ENCODE measurements around the gene CPA1. TPM values are rescaled to one million over a fixed set of nuclear protein-coding genes. Genes with fewer than 3 reads are reported as not detected.

CPA1 gene
- polyA plus RNA-seq, 3 donors from 2014 or later: not detected

DNA sequence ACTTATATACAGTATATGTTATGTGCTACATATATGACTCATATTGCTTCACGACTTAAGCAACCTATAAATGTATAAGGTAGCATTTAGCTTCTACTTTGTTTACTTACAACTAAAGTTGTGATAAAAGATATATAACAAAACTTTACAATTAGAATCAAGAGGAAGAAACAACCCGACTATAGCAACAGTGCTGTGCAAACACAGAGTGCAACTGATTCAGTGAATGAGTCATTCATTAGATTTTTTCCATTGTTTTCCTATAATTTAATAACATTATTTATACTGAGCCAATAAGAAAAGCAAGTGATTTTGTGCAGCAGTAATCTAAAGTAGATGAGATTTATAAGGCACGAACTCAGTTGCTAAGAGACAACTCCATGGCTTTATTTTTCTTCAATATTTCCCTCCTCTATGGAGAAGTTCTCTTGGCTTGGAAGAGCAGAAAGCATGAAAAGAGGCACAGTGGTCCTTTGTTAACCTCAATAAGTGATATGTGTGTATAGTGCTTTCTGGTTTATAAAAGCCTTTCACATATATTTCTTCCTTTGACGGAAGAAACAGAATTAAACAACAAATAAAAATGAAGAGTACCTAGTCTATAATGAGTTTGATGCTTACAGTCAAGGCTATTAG lies 40.8 kb downstream of the CPA1 start:
- peaks cover 0 to 17% (median 8%) of the 10 kb centered on the region in 3 donors for H3K36me3 Mint-ChIP-seq
- no peak overlapping the region for H3K4me3 Mint-ChIP-seq
- no peaks in the 10 kb centered on the region for H3K27me3 Mint-ChIP-seq (ENCODE audit: low read depth in 3 of 3)
- no peak overlapping the region for H3K27ac Mint-ChIP-seq
- no peaks in the 10 kb centered on the region for H3K9me3 Mint-ChIP-seq
- peaks cover 28 to 30% of the 10 kb centered on the region in 2 donors for H3K4me1 Mint-ChIP-seq
- no peak for DNase-seq

DNA sequence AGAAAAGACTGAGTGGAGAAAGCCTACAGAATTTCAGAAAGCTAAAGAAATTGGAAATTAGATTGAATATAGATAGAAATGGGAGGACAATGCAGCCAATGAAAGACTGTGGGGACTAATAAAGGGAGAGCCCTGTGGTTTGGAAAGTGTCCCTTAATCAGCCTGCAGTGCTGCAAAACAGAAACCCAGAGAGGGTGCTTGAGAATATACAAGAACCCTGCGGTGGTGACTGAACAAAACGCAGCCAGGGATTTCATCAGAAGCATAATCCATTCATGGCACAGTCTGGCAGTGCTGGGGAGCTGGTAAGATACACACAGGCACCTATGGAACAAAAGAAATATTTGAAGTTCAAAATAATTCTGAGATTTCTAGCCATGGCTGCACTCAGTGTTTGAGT lies 41.4 kb downstream of the CPA1 start:
- H3K4me1 Mint-ChIP-seq: peaks cover 22 to 27% of the 10 kb centered on the region in 2 donors
- H3K27ac Mint-ChIP-seq: no peak overlapping the region
- H3K27me3 Mint-ChIP-seq (ENCODE audit: low read depth in 3 of 3): no peaks in the 10 kb centered on the region
- DNase-seq: no peak
- H3K4me3 Mint-ChIP-seq: no peak overlapping the region
- H3K9me3 Mint-ChIP-seq: no peaks in the 10 kb centered on the region
- H3K36me3 Mint-ChIP-seq: peaks cover 0 to 17% (median 8%) of the 10 kb centered on the region in 3 donors

DNA sequence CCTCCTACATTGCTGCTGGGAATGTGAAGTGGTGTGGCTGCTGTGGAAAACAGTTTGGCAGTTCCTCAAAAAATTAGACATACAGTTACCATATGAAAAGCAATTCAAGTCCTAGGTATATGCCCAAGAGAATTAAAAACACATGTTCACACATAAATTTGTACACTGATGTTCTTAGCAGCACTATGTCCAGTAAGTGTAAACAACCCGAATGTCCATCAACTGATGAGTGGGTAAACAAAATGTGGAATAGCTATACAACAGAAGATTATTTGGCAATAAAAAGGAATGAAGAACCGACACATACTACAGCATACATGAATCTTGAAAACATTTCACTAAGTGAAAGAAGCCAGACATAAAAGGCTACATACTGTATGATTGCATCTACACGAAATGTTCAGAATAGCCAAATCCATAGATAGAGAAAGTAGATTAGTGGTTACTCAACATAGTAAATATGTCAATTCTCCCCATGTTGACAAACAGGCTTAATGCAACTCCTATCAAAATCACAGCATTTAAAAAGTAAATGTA lies 43.3 kb downstream of the CPA1 start:
- H3K27ac Mint-ChIP-seq: no peak overlapping the region
- DNase-seq: no peak
- no peak overlapping the region for H3K4me3 Mint-ChIP-seq
- peaks cover 0 to 17% (median 8%) of the 10 kb centered on the region in 3 donors for H3K36me3 Mint-ChIP-seq
- peaks cover 7 to 11% of the 10 kb centered on the region in 2 donors for H3K4me1 Mint-ChIP-seq
- H3K27me3 Mint-ChIP-seq (ENCODE audit: low read depth in 3 of 3): peaks cover 0 to 1% (median 0%) of the 10 kb centered on the region in 3 donors
- H3K9me3 Mint-ChIP-seq: no peaks in the 10 kb centered on the region

DNA sequence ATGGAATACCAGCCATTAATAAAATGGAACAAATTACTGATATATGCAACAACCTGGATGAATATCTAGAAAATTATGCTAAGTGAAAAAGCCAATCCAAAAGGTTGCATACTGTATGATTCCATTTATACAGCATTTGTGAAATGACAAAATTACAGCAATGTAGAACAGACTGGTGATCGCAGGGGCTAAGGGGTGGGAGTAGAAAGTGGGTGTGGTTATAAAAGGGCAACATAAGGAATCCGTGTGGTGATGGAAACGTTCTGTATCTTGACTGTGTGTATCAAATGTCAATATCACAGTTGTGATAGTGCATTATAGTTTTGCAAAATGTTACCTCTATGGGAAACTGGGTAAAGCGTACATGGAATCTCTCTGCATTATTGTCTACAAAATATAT lies 45.5 kb downstream of the CPA1 start:
- H3K27ac Mint-ChIP-seq: no peak overlapping the region
- no peaks in the 10 kb centered on the region for H3K9me3 Mint-ChIP-seq
- peaks cover 0 to 1% (median 0%) of the 10 kb centered on the region in 3 donors for H3K27me3 Mint-ChIP-seq (ENCODE audit: low read depth in 3 of 3)
- H3K36me3 Mint-ChIP-seq: peaks cover 0 to 16% (median 8%) of the 10 kb centered on the region in 3 donors
- peaks cover 0 to 4% of the 10 kb centered on the region in 2 donors for H3K4me1 Mint-ChIP-seq
- no peak for DNase-seq
- H3K4me3 Mint-ChIP-seq: no peak overlapping the region

DNA sequence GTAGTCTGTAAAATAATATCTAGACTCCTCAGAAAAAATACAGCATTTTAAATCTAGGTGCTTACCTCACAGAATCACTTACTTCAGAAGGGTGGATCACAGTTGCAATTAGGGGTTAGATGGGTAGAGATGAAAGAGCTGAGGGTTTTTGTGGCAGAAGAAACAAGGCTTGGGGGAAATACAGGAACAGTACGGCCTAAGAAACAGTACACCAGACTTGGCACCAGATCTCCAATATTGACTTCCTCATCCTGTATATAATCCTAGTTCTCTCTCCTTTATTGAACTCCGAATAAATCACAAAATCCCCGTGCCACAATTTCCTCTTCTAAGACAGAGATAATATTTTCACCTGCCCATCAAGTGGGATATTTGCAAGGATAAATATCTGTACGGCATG lies 46.3 kb downstream of the CPA1 start:
- no peak overlapping the region for H3K4me3 Mint-ChIP-seq
- peaks cover 0 to 1% (median 0%) of the 10 kb centered on the region in 3 donors for H3K27me3 Mint-ChIP-seq (ENCODE audit: low read depth in 3 of 3)
- no peaks in the 10 kb centered on the region for H3K9me3 Mint-ChIP-seq
- no peak overlapping the region for H3K27ac Mint-ChIP-seq
- DNase-seq: no peak
- peaks cover 0 to 4% of the 10 kb centered on the region in 2 donors for H3K4me1 Mint-ChIP-seq
- peaks cover 0 to 12% (median 8%) of the 10 kb centered on the region in 3 donors for H3K36me3 Mint-ChIP-seq

DNA sequence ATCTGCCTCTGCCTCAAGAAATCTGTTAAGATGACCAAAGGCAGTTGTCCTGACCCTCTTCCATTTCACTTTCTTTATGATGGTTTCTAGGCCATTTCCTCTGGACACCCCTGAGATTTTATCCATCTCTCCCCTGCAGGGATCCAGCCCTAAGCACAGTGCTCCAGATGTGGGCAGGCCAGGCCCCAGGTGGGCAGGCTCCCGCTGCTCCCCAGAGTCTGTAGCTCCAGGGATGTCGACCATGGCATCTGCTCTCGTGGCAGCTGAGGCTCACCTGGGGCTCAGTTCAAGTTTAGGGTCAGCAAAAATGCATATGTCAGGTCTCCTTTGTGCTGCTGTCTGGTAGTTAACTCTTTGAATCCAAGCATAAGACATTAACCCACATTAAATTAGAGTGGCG lies 48.7 kb downstream of the CPA1 start:
- no peak overlapping the region for H3K4me3 Mint-ChIP-seq
- DNase-seq: no peak
- peaks cover 0 to 3% of the 10 kb centered on the region in 2 donors for H3K4me1 Mint-ChIP-seq
- no peak overlapping the region for H3K27ac Mint-ChIP-seq
- H3K9me3 Mint-ChIP-seq: no peaks in the 10 kb centered on the region
- H3K36me3 Mint-ChIP-seq: peaks cover 0 to 12% (median 8%) of the 10 kb centered on the region in 3 donors
- H3K27me3 Mint-ChIP-seq (ENCODE audit: low read depth in 3 of 3): peaks cover 0 to 1% (median 0%) of the 10 kb centered on the region in 3 donors

DNA sequence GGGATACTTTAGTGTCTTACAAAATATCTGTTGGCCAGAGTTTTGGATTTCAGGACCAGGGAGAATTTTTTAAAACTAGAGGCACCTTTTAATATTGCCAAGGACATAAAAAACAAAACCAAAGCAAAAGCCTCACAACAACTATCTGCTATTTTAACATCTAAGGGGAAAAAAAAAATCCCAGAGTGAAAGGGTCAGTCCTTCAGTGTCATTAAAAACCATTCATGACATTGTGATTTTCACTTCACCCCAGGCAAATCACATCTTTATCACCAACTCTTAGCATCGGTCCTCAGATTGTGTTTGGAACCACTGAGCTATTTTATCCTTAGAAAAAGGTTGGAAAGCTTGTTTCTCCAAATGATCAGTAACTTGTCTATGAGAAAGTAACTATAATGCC lies 49.8 kb downstream of the CPA1 start:
- no peak overlapping the region for H3K27ac Mint-ChIP-seq
- DNase-seq: no peak

DNA sequence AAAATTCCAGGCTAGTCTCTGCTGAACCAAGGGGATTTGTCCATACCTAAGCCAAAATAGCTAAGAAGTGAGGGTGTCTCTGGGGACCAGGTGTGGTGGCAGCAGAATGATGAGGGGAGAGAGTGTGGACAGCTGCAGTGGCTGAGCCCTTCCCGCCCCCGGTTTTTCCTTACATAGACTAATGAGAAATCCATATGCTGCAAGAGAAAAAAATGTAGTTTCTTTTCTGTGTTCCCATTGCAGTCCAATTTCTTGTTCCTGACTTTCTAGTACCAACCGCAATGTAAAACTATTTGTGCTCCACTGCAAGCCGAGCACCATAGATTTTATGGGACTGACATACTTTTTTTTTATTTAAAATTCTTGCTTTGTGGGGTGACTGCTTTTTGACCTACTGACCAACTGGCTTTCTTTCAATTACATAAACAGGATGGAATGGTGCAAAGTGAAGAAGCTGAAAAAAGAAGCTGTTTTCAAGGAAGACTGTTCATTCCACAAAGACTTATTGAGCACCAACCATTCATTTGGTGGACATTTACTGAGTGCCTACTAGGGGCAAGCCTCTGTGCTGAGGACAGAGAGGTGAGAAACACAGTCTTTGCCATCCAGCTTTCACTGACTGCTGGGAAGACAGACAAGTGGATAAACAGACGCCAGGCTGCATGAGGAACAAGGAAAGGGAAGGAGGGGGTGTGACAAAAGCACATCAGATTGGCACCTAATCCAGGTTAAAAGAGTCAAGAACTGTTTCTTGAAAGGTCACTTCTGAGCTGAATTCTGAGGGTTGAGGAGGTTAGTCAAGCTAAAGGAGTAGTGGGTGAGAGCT lies 50.8 kb downstream of the CPA1 start:
- DNase-seq: no peak
- peaks cover 0 to 1% (median 0%) of the 10 kb centered on the region in 3 donors for H3K27me3 Mint-ChIP-seq (ENCODE audit: low read depth in 3 of 3)
- no peaks in the 10 kb centered on the region for H3K9me3 Mint-ChIP-seq
- H3K4me1 Mint-ChIP-seq: peaks cover 0 to 4% of the 10 kb centered on the region in 2 donors
- peaks cover 0 to 3% (median 0%) of the 10 kb centered on the region in 3 donors for H3K36me3 Mint-ChIP-seq
- no peak overlapping the region for H3K4me3 Mint-ChIP-seq
- H3K27ac Mint-ChIP-seq: no peak overlapping the region

More for the DNA sequence above, 49.8 kb downstream of the CPA1 start:
- H3K9me3 Mint-ChIP-seq: no peaks in the 10 kb centered on the region
- peaks cover 0 to 7% (median 4%) of the 10 kb centered on the region in 3 donors for H3K36me3 Mint-ChIP-seq
- peaks cover 0 to 3% of the 10 kb centered on the region in 2 donors for H3K4me1 Mint-ChIP-seq
- no peak overlapping the region for H3K4me3 Mint-ChIP-seq
- H3K27me3 Mint-ChIP-seq (ENCODE audit: low read depth in 3 of 3): peaks cover 0 to 1% (median 0%) of the 10 kb centered on the region in 3 donors

DNA sequence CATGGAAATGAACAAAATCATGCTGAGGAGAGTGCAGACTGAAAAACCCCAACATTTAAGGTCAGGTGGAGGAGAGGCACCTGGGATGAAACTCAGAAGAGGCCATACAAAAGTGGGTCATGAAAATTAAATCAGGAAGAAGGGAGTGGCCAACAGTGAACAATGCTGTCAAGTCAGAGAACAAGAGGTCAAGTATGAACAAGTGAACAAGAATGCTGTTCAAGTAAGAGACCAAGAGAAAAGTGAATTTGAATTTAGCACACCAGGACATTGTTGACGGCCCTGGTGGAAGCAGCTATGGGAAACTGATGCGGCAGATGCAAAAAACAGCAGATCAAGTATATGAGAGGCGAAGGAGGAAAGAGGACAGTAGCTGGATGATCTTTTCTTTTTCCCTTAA lies 52.6 kb downstream of the CPA1 start:
- peaks cover 0 to 3% of the 10 kb centered on the region in 2 donors for H3K4me1 Mint-ChIP-seq
- H3K9me3 Mint-ChIP-seq: no peaks in the 10 kb centered on the region
- no peak for DNase-seq
- no peak overlapping the region for H3K27ac Mint-ChIP-seq
- H3K27me3 Mint-ChIP-seq (ENCODE audit: low read depth in 3 of 3): peaks cover 0 to 1% (median 0%) of the 10 kb centered on the region in 3 donors
- H3K36me3 Mint-ChIP-seq: peaks cover 0 to 3% (median 0%) of the 10 kb centered on the region in 3 donors
- no peak overlapping the region for H3K4me3 Mint-ChIP-seq

DNA sequence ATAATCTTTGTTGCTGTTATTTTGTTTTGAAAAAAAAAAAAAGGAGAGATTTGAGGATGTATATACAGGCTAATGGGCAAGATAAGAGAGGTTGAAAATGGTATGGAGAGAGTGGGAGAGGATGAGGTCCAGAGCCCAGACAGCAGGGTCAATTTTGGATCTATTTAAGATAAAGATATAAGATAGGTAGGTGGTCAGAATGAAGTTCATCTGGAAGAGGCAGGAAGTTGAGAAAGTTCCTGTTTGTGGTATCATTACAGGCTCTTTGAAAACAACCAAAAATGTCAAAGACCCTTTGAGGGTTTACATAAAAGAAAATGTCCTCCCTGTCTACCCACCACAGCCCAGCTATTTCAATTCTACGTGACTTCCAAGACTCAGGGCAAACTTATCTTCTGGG lies 53.0 kb downstream of the CPA1 start:
- H3K27me3 Mint-ChIP-seq (ENCODE audit: low read depth in 3 of 3): no peaks in the 10 kb centered on the region
- peaks cover 0 to 5% of the 10 kb centered on the region in 2 donors for H3K4me1 Mint-ChIP-seq
- DNase-seq: no peak
- H3K4me3 Mint-ChIP-seq: no peak overlapping the region
- no peak overlapping the region for H3K27ac Mint-ChIP-seq
- H3K36me3 Mint-ChIP-seq: peaks cover 0 to 3% (median 0%) of the 10 kb centered on the region in 3 donors
- H3K9me3 Mint-ChIP-seq: no peaks in the 10 kb centered on the region

DNA sequence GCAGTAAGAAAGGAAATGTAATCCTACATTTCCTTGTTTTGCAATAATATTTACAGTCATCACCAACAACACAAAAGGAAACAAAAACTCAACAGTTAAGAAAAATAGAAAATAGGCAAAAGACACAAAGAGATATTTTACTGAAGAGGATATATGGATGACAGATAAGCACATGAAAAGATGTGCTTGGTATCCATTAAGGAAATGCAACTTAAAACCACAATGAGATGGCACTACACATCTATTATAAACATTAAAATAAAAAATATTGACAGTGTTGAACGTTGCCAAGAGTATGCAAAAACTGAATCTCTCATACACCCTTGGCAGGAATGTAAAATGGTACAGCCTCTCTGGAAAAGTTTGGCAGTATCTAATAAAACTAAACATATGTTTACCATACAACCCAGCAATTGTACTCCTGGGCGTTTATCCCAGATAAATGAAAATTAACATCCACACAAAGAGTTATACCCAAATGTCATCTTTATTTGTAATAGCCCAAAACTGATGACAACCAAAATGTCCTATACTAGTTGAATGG lies 55.1 kb downstream of the CPA1 start:
- Mint-ChIP-seq H3K27ac (no peak overlapping the region), H3K4me3 (no peak overlapping the region)
- no peak for DNase-seq

DNA sequence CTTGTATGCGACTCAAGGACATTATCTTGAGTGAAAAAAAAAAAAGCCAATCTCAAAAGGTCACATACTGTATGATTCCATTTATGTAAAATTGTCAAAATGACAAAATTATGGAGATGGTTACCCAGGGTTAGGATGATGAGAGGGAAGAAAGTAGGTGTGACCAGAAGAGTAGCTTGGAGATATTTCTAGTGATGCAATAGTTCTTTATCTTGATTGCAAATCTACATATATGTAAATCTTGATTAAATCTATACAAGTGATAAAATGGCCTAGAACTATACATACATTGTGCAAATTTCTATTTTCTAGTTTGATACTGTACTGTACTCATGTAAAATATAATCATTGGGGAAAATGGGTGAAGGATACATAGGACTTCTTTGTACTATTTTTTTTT lies 56.0 kb downstream of the CPA1 start:
- Mint-ChIP-seq H3K4me1 (peaks cover 19 to 22% of the 10 kb centered on the region in 2 donors), H3K27me3 (ENCODE audit: low read depth in 3 of 3) (peaks cover 1 to 4% (median 4%) of the 10 kb centered on the region in 3 donors), H3K36me3 (no peaks in the 10 kb centered on the region), H3K27ac (no peak overlapping the region), H3K4me3 (no peak overlapping the region), H3K9me3 (no peaks in the 10 kb centered on the region)
- no peak for DNase-seq

More for the DNA sequence above, 55.1 kb downstream of the CPA1 start:
- H3K27me3 Mint-ChIP-seq (ENCODE audit: low read depth in 3 of 3): no peaks in the 10 kb centered on the region
- H3K4me1 Mint-ChIP-seq: peaks cover 13 to 14% of the 10 kb centered on the region in 2 donors
- no peaks in the 10 kb centered on the region for H3K9me3 Mint-ChIP-seq
- H3K36me3 Mint-ChIP-seq: no peaks in the 10 kb centered on the region
